HepG2 (cell line): ENCODE results near the gene NCS1. TPM values are rescaled to one million over a fixed set of nuclear protein-coding genes. Genes with fewer than 3 reads are reported as not detected.

Experiments
- ATAC-seq: fragments of 200-7000 bp; cut with Tn5 transposase; 3 replicates; pipeline ENCODE4 v1.9.1; 2020; ENCODE audit warnings: mild to moderate bottlenecking, moderate library complexity
- BruUV-seq: library from RNA; stranded (reverse); fragments of 400-500 nt; replicated peaks from 2 replicates; lab custom pipeline; 2021; lab: Mats Ljungman, UMichigan
- CTCF ChIA-PET: fragments of 300-600 bp; formaldehyde crosslinking; extraction: SDS; loops from one replicate; lab custom pipeline; 2021; ENCODE audit warnings: low total read pairs, inconsistent platforms, low intra/inter-chr PET ratio; lab: Yijun Ruan, JAX
- POLR2A ChIA-PET: fragments of 350-600 bp; sonication (Branson Sonifier 250); formaldehyde crosslinking; loops from one replicate; lab custom pipeline; 2020; ENCODE audit warnings: antibody characterized with exemption, inconsistent platforms; lab: Yijun Ruan, JAX
- DNase-seq: peaks from one replicate; pipeline ENCODE4 v3.0.0-alpha.2; 2015; ENCODE audit warnings: low spot score
- FAIRE-seq: peaks from 3 replicates; lab custom pipeline; 2011; peaks lifted over from hg19 to GRCh38; lab: Jason Lieb, UNC
- H2AFZ ChIP-seq: one replicate; pipeline ENCODE4 v1.6.1; 2011; ENCODE audit warnings: low read length, inconsistent platforms
- H3K27ac ChIP-seq: fragments of 300-600 bp; 3 replicates; pipeline ENCODE4 v1.8.0; 2011; ENCODE audit warnings: mixed run types, mild to moderate bottlenecking, mixed read lengths, low read length, inconsistent platforms; ENCODE audit not compliant: insufficient read depth; ENCODE audit errors: extremely low read length
- H3K27me3 ChIP-seq, 2 experiments: fragments of 200-600 bp in 1 of 2; 2 replicates in 1 of 2; 3 replicates in 1 of 2; pipeline versions ENCODE4 v1.6.0 to v1.8.0; 2011; ENCODE audit warnings: low read length in 2 of 2, mild to moderate bottlenecking in 2 of 2, moderate library complexity in 2 of 2, inconsistent platforms in 1 of 2; ENCODE audit not compliant: insufficient read depth in 2 of 2, control insufficient read depth in 1 of 2
- H3K36me3 ChIP-seq, 2 experiments: fragments of 200-600 bp in 1 of 2; replicated peaks in 1 of 2; 2 replicates in 1 of 2; 3 replicates in 1 of 2; pipeline versions ENCODE4 v1.5.1 to v1.8.0; 2011; ENCODE audit warnings: low read length in 2 of 2, inconsistent platforms in 1 of 2; ENCODE audit not compliant: insufficient read depth in 2 of 2, control insufficient read depth in 1 of 2
- H3K4me1 ChIP-seq: 2 replicates; pipeline ENCODE4 v1.5.1; 2012; ENCODE audit warnings: low read length, inconsistent platforms; ENCODE audit not compliant: insufficient read depth
- H3K4me2 ChIP-seq: 2 replicates; pipeline ENCODE4 v1.6.0; 2011; ENCODE audit warnings: low read depth, low read length, inconsistent platforms
- H3K4me3 ChIP-seq, 3 experiments: fragments of 200-600 bp in 1 of 3; sonication (generic), shearing (Covaris generic) in 1 of 3; replicated peaks in 1 of 3; 2 replicates each; pipeline ENCODE4 v1.5.1; 2011 to 2016; ENCODE audit warnings: low read length in 3 of 3, inconsistent platforms in 2 of 3, low read depth in 2 of 3, mild to moderate bottlenecking in 2 of 3, control low read depth in 1 of 3, mixed read lengths in 1 of 3; ENCODE audit not compliant: insufficient read depth in 1 of 3
- H3K79me2 ChIP-seq: one replicate; pipeline ENCODE4 v1.6.1; 2011; ENCODE audit warnings: low read length, inconsistent platforms; ENCODE audit not compliant: insufficient read depth
- H3K9ac ChIP-seq: 2 replicates; pipeline ENCODE4 v1.6.0; 2011; ENCODE audit warnings: mild to moderate bottlenecking, low read depth, low read length, inconsistent platforms; ENCODE audit not compliant: insufficient read depth
- H3K9me3 ChIP-seq: 2 replicates; pipeline ENCODE4 v1.5.1; 2012; ENCODE audit warnings: mild to moderate bottlenecking, low read length
- H4K20me1 ChIP-seq: 2 replicates; pipeline ENCODE4 v1.6.0; 2011; ENCODE audit warnings: inconsistent platforms, mild to moderate bottlenecking, low read length, moderate library complexity; ENCODE audit not compliant: insufficient read depth
- BCLAF1 ChIP-seq: fragments of 450-650 bp; IDR thresholded peaks from 2 replicates; pipeline ENCODE4 v1.6.1; 2017; ENCODE audit warnings: mild to moderate bottlenecking
- HNRNPL ChIP-seq: fragments of 200-400 bp; formaldehyde crosslinking; IDR thresholded peaks from 2 replicates; pipeline ENCODE4 v1.6.1; 2017; ENCODE audit warnings: mild to moderate bottlenecking, low read depth, low read length
- NCOA1 ChIP-seq: sonication (generic); formaldehyde crosslinking; IDR thresholded peaks from 2 replicates; pipeline ENCODE4 v1.9.0; 2021; ENCODE audit warnings: missing genetic modification reagents
- TBL1XR1 ChIP-seq: fragments of 150-350 bp; IDR thresholded peaks from 2 replicates; pipeline ENCODE4 v1.6.1; 2014; ENCODE audit warnings: borderline replicate concordance, low read length; ENCODE audit not compliant: partially characterized antibody
- ZBTB20 ChIP-seq: sonication (generic); formaldehyde crosslinking; IDR thresholded peaks from 2 replicates; pipeline ENCODE4 v1.8.1; 2023; ENCODE audit warnings: missing genetic modification reagents, low read depth, mild to moderate bottlenecking, borderline replicate concordance
- ZBTB34 ChIP-seq: sonication (generic); formaldehyde crosslinking; IDR thresholded peaks from 2 replicates; pipeline ENCODE4 v1.8.0; 2022; ENCODE audit warnings: mild to moderate bottlenecking, missing genetic modification reagents
- ZNF383 ChIP-seq: sonication (generic); formaldehyde crosslinking; IDR thresholded peaks from 2 replicates; pipeline ENCODE4 v1.4.0; 2020; ENCODE audit warnings: missing genetic modification reagents, mild to moderate bottlenecking, borderline replicate concordance
- ZNF431 ChIP-seq: sonication (generic); formaldehyde crosslinking; IDR thresholded peaks from 2 replicates; pipeline ENCODE4 v1.9.0; 2022; ENCODE audit warnings: missing genetic modification reagents, low read depth, mild to moderate bottlenecking, borderline replicate concordance
- ZNF549 ChIP-seq: sonication (generic); formaldehyde crosslinking; IDR thresholded peaks from 2 replicates; pipeline ENCODE4 v1.5.0; 2020; ENCODE audit warnings: missing genetic modification reagents
- ZNF629 ChIP-seq: sonication (generic); formaldehyde crosslinking; conservative IDR thresholded peaks from 2 replicates; pipeline ENCODE4 v1.5.0; 2020; ENCODE audit warnings: missing genetic modification reagents
- ZNF775 ChIP-seq: sonication (generic); formaldehyde crosslinking; IDR thresholded peaks from 2 replicates; pipeline ENCODE4 v1.4.0; 2020; ENCODE audit warnings: missing genetic modification reagents, mild to moderate bottlenecking, moderate library complexity, borderline replicate concordance
- WGBS: methylation state at CpG from one replicate; pipeline ENCODE4 v1.1.6; 2017; ENCODE audit warnings: low lambda C conversion rate; 5-methylcytosine and 5-hydroxymethylcytosine counted together
- in situ Hi-C: cut with HindIII; loops from 2 replicates; pipeline ENCODE4 v1.10.0; 2017; ENCODE audit warnings: low pct_unique_long_range_greater_than_20kb; ENCODE audit not compliant: extremely low pct_ligation_motif_present
- intact Hi-C: fragments of 100-400 bp; cut with micrococcal nuclease; formaldehyde crosslinking; loops from one replicate; pipeline ENCODE4 v1.10.0; 2022; ENCODE audit not compliant: unreplicated experiment
- polyA plus RNA-seq, 8 experiments: library from polyadenylated mRNA; depleted of rRNA in 3 of 8; stranded (reverse) in 7 of 8; unstranded in 1 of 8; fragments of >200 nt; fragmentation: Illumina TruSeq in 4 of 8; extraction: Trizol in 4 of 8; gene quantifications; 2 replicates each; pipeline versions ENCODE4 v1.2.1 to v1.2.3, GENCODE V29; 2011 to 2016; ENCODE audit warnings: low read depth in 4 of 8, missing spikeins in 1 of 8, mixed read lengths in 1 of 8; ENCODE audit not compliant: insufficient read depth in 1 of 8
- total RNA-seq, 5 experiments: library from RNA; depleted of rRNA; stranded (reverse); fragments of >200 nt; fragmentation: Illumina TruSeq; extraction: Trizol; gene quantifications; 2 replicates each; pipeline ENCODE4 v1.2.3, GENCODE V29; 2016; ENCODE audit warnings: low read depth in 1 of 5
- TF ChIP-seq, protein P1 (sequence below): sonication (generic); formaldehyde crosslinking; IDR thresholded peaks from 2 replicates; pipeline ENCODE4 v1.8.1; 2022; ENCODE audit warnings: mild to moderate bottlenecking, missing genetic modification reagents

NCS1 gene
- total and polyA plus RNA-seq, 2 of the 13 experiments (the other 11 are each of a cell fraction or from before 2014, with no cell fraction given): 4.7 to 6.1 TPM

DNA sequence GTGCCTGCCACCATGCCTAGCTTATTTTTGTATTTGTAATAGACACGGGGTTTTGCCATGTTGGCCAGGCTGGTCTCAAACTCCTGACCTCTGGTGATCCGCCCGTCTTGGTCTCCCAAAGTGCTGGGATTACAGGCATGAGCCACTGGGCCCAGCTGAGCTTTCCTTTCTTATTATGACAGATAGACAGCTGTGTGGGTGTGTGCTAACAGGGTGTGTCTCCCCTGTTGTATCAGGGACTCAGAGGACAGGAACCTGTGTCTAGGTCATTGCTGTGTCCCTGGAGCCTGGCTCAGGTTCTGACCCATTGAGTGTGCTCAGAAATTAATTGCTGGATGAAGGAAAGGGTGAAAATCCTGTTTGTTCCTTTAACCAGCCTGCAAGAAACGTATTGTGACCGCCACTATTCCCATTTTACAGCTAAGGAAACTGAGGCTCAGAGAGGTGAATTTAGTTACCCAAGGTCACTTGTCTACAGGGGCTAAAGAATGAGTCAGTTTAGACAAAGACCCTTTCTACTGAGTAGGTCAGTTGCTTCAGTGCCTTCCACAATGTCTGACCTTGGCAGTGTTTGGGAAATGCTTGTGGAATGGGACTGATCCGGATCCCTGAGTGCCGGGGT, 16.8 kb downstream of the NCS1 start:
- intact Hi-C loops: no loop called here
- H3K36me3 ChIP-seq: no peaks in the 10 kb centered on the region
- no peak overlapping the region for H3K4me3 ChIP-seq
- POLR2A ChIA-PET: no interaction called here
- FAIRE-seq: no peak
- no peak overlapping the region for H3K27ac ChIP-seq
- no peaks in the 10 kb centered on the region for H3K79me2 ChIP-seq
- TF ChIP-seq TBL1XR1 (no peak), HNRNPL (no peak), ZNF629 (CRISPR knock-in tag) (peak; percentile 89), ZNF549 (no peak)
- TF ChIP-seq, protein P1, sequence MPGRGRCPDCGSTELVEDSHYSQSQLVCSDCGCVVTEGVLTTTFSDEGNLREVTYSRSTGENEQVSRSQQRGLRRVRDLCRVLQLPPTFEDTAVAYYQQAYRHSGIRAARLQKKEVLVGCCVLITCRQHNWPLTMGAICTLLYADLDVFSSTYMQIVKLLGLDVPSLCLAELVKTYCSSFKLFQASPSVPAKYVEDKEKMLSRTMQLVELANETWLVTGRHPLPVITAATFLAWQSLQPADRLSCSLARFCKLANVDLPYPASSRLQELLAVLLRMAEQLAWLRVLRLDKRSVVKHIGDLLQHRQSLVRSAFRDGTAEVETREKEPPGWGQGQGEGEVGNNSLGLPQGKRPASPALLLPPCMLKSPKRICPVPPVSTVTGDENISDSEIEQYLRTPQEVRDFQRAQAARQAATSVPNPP: no peak
- TF ChIP-seq, all 625 proteins: peak for 1
- Histone ChIP-seq H3K27me3 (no peaks in the 10 kb centered on the region), H3K4me2 (no peak overlapping the region), H3K4me1 (peaks cover 36% of the 10 kb centered on the region), H3K9me3 (no peaks in the 10 kb centered on the region), H3K9ac (no peak overlapping the region), H4K20me1 (no peaks in the 10 kb centered on the region), H2AFZ (no peak overlapping the region)
- in situ Hi-C loops: no loop called here
- CTCF ChIA-PET: no interaction called here
- 79% methylated on average over 6 of the region's 7 CpGs for WGBS
- no peak for ATAC-seq
- no peak for DNase-seq
- no TSS peak for BruUV-seq

GRCh38 chr9:130189840-130190239, 17.6 kb downstream of the NCS1 start:
- Histone ChIP-seq H3K36me3 (no peaks in the 10 kb centered on the region), H2AFZ (no peak overlapping the region), H3K9ac (no peak overlapping the region), H4K20me1 (no peaks in the 10 kb centered on the region), H3K79me2 (no peaks in the 10 kb centered on the region), H3K27ac (no peak overlapping the region), H3K27me3 (no peaks in the 10 kb centered on the region), H3K4me3 (no peak overlapping the region), H3K4me2 (no peak overlapping the region), H3K9me3 (no peaks in the 10 kb centered on the region), H3K4me1 (peaks cover 38% of the 10 kb centered on the region)
- in situ Hi-C loops: no loop called here
- ChIA-PET POLR2A (no interaction called here), CTCF (no interaction called here)
- ATAC-seq (no peak), FAIRE-seq (no peak), DNase-seq (no peak)
- 100% methylated on average over 1 of the region's 1 CpG for WGBS
- intact Hi-C loops: no loop called here
- BruUV-seq: no TSS peak
- TF ChIP-seq ZBTB34 (CRISPR knock-in tag) (no peak), BCLAF1 (no peak), ZNF431 (CRISPR knock-in tag) (no peak), ZNF775 (no peak), ZBTB20 (CRISPR knock-in tag) (no peak), ZNF383 (no peak), NCOA1 (no peak)
